ENCODE data around the gene SYCP2. TPM values are rescaled to one million over a fixed set of nuclear protein-coding genes. Genes with fewer than 3 reads are reported as not detected.

Gene SYCP2
- total RNA-seq, 2 donors from 2014 or later = 4.8 to 10.6 TPM

DNA sequence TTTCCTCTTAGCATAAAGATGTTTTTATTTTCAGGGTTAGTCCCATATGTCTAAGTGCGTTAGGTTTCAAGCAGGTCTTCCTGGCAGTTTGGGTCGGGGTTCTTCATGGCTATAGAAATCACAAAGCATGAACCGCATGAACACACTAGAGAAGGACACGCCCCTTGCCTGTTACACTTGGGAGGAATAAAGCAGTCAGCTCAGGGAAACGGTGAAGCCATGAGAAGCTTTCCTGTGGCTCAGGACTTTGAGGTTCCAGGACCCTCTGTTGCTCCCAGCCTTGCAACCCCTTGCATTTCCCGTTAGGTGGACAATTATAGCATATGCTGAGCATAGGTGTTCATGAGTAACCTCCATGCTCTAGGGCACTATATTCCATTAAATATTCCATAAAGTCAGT, 96.7 kb downstream of the SYCP2 start:
- H3K27me3 ChIP-seq (replicated peaks; ENCODE audit: insufficient read depth) = no peaks in the 10 kb centered on the region
- TF ChIP-seq POLR2A (IDR thresholded peaks at IDR 0.05) (no peak), POLR2AphosphoS5 (IDR thresholded peaks at IDR 0.05) (no peak)
- TF ChIP-seq, protein P1, sequence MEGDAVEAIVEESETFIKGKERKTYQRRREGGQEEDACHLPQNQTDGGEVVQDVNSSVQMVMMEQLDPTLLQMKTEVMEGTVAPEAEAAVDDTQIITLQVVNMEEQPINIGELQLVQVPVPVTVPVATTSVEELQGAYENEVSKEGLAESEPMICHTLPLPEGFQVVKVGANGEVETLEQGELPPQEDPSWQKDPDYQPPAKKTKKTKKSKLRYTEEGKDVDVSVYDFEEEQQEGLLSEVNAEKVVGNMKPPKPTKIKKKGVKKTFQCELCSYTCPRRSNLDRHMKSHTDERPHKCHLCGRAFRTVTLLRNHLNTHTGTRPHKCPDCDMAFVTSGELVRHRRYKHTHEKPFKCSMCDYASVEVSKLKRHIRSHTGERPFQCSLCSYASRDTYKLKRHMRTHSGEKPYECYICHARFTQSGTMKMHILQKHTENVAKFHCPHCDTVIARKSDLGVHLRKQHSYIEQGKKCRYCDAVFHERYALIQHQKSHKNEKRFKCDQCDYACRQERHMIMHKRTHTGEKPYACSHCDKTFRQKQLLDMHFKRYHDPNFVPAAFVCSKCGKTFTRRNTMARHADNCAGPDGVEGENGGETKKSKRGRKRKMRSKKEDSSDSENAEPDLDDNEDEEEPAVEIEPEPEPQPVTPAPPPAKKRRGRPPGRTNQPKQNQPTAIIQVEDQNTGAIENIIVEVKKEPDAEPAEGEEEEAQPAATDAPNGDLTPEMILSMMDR (IDR thresholded peaks at IDR 0.05) = no peak
- WGBS = 15% methylated on average over 6 of the region's 6 CpGs
- H3K4me1 ChIP-seq (replicated peaks) = peaks cover 9% of the 10 kb centered on the region
- H3K27ac ChIP-seq = no peak overlapping the region
- no peaks in the 10 kb centered on the region for H3K36me3 ChIP-seq
- no peak for DNase-seq (ENCODE audit: low spot score)
- no peaks in the 10 kb centered on the region for H3K9me3 ChIP-seq
- no peak overlapping the region for H3K4me3 ChIP-seq
- intact Hi-C loops (cut with DNase I) = no loop called here

GRCh38 chr20:59835448-59836395, 97.7 kb downstream of the SYCP2 start:
- intact Hi-C loops (cut with DNase I) = no loop called here
- Histone ChIP-seq H3K27me3 (replicated peaks; ENCODE audit: insufficient read depth) (no peaks in the 10 kb centered on the region), H3K4me1 (replicated peaks) (peaks cover 9% of the 10 kb centered on the region), H3K36me3 (no peaks in the 10 kb centered on the region), H3K9me3 (no peaks in the 10 kb centered on the region), H3K4me3 (no peak overlapping the region), H3K27ac (no peak overlapping the region)
- WGBS = 2% methylated on average over 16 of the region's 16 CpGs
- no peak for TF ChIP-seq POLR2AphosphoS5 (IDR thresholded peaks at IDR 0.05)
- TF ChIP-seq, protein P1 (IDR thresholded peaks at IDR 0.05) = no peak
- no peak for TF ChIP-seq POLR2A (IDR thresholded peaks at IDR 0.05)
- DNase-seq (ENCODE audit: low spot score) = peak; percentile 33

DNA sequence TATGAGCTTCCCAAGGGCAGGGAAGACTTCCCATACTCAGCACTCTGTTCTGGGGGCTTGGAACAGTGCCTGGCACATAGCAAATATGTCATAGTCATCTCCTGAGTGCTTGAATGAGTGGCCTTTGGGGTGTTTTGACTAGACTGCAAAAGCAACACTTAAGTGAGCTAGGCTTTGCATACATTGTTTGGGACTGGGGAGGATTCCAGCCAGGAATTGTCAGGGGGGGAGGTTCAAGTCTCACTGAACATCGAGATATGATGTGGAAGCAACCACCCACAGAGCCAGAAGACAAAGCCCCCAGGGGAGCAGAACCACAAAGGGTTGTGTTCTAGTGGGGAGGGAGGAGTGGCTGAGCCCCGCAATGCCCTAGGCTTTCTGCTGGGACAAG, 98.4 kb downstream of the SYCP2 start:
- no peaks in the 10 kb centered on the region for H3K9me3 ChIP-seq
- 31% methylated on average over 2 of the region's 2 CpGs for WGBS
- H3K4me3 ChIP-seq = no peak overlapping the region
- H3K4me1 ChIP-seq (replicated peaks) = peaks cover 9% of the 10 kb centered on the region
- DNase-seq (ENCODE audit: low spot score) = no peak
- intact Hi-C loops (cut with DNase I) = no loop called here
- TF ChIP-seq POLR2A (IDR thresholded peaks at IDR 0.05) = no peak
- TF ChIP-seq, protein P1 (IDR thresholded peaks at IDR 0.05) = no peak
- TF ChIP-seq POLR2AphosphoS5 (IDR thresholded peaks at IDR 0.05) = no peak
- no peaks in the 10 kb centered on the region for H3K27me3 ChIP-seq (replicated peaks; ENCODE audit: insufficient read depth)
- H3K36me3 ChIP-seq = no peaks in the 10 kb centered on the region
- no peak overlapping the region for H3K27ac ChIP-seq

DNA sequence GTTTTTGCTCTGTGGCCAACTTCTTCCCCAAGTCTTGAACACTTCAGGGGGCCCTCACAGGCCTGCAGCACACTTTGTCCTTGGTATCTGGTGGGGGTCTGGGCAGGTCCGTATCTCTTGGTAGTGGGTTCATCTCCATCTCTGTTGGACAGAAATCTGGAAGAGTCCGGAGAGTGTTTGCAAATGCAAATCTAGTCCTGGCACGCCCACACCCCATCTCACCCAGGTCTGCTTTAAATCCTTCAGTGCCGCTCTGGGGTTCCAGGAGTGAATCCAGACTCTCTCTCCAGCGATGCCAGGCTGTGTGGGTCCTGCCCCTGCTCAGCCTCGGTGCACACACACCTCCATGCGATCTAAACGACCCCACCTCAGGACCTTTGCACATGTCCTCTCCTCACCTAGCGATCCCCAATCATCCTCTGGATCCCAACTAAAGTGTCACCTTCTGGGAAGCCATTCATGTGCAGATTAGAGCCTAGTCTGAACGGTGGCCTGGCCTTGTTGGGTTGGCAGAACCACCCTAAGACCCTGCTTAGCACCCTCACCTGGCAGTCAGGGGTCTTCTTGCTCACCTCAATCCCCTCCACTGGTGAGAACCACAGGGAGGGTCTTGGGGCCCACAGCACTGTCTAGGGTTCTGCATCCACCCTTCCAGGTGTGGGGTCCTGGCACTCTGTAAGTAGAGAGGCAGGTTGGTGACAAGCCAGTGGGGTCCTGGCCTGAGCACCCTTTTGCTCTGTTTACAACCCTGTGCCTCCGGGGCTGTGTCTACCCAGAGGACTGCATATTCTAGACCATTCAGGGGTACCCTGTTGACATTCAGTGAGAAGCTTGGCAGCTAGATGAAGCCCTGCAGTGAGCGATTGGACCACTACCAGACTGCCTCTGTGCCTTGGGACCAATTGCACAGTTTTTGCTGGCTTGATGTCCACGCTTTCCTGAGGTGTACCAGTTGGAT, 100.8 kb downstream of the SYCP2 start:
- Histone ChIP-seq H3K4me3 (no peak overlapping the region), H3K4me1 (replicated peaks) (peaks cover 9% of the 10 kb centered on the region), H3K9me3 (no peaks in the 10 kb centered on the region), H3K27me3 (replicated peaks; ENCODE audit: insufficient read depth) (no peaks in the 10 kb centered on the region), H3K36me3 (no peaks in the 10 kb centered on the region), H3K27ac (no peak overlapping the region)
- intact Hi-C loops (cut with DNase I) = no loop called here
- 92% methylated on average over 13 of the region's 13 CpGs for WGBS
- DNase-seq (ENCODE audit: low spot score) = no peak
- TF ChIP-seq, protein P1 (IDR thresholded peaks at IDR 0.05) = no peak
- TF ChIP-seq POLR2AphosphoS5 (IDR thresholded peaks at IDR 0.05) (no peak), POLR2A (IDR thresholded peaks at IDR 0.05) (no peak)
